ENCODE measurements around the gene LRRN4CL.
"Not testable (repeated sequence)": the region's sequence is repeated elsewhere in the genome, so short reads cannot be mapped to it uniquely, and the experiment has no call there.

DNA sequence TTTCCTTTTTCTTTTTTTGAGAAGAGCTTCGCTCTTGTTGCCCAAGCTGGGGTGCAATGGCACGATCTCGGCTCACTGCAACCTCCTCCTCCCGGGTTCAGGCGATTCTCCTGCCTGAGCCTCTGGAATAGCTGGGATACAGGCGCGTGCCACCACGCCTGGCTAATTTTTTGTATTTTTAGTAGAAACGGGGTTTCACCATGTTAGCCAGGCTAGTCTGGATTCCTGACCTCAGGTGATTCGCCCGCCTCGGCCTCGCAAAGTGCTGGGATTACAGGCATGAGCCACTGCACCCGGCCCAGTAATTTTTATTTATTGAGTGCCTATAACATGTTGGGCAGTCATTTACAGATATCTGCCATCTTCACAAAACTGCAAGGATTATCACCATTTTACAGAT, 40.7 kb upstream of the LRRN4CL start:
- not testable (repeated sequence) for TF ChIP-seq POLR2A (IDR thresholded peaks at IDR 0.05)
- TF ChIP-seq, protein P1, sequence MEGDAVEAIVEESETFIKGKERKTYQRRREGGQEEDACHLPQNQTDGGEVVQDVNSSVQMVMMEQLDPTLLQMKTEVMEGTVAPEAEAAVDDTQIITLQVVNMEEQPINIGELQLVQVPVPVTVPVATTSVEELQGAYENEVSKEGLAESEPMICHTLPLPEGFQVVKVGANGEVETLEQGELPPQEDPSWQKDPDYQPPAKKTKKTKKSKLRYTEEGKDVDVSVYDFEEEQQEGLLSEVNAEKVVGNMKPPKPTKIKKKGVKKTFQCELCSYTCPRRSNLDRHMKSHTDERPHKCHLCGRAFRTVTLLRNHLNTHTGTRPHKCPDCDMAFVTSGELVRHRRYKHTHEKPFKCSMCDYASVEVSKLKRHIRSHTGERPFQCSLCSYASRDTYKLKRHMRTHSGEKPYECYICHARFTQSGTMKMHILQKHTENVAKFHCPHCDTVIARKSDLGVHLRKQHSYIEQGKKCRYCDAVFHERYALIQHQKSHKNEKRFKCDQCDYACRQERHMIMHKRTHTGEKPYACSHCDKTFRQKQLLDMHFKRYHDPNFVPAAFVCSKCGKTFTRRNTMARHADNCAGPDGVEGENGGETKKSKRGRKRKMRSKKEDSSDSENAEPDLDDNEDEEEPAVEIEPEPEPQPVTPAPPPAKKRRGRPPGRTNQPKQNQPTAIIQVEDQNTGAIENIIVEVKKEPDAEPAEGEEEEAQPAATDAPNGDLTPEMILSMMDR (IDR thresholded peaks at IDR 0.05 in 4 of 5, conservative IDR thresholded peaks at IDR 0.05 in 1 of 5) = not testable (repeated sequence)

Measured in gastrocnemius medialis (tissue), 4 donors.